ENCODE results near the gene RABGGTA.

DNA sequence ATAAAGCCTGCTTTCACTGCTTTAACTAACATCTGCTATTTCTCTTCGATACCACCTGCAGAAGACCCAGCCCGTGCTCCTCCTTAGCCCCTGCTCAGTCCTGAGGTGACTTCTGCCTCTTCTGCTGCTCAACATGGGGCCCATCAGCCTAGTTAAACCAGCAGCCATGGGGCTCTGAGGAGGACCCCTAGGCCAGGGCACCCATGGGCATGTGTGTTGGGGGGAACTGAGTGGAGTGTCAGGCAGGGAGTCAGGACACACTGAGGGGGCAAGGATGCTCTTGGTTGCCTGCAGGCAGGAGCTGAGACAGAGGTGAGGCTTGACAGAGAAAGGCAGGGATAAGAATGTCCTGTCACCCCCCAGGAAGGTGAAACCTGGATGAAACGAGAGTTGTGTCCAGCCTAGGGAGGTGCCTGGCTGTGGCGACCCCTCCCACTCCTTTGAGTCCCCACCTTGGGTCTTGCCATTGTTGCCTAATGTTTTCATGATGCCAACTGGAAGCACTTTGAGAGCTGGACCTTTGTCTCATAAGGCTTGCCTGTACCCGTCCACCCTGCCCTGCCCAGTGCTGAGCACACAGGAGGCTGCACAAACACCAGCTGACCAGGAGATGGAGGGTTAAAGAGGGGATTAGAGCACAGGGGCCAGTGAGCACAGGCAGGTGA, 12.5 kb upstream of the RABGGTA start:
- TF ChIP-seq, protein P1, sequence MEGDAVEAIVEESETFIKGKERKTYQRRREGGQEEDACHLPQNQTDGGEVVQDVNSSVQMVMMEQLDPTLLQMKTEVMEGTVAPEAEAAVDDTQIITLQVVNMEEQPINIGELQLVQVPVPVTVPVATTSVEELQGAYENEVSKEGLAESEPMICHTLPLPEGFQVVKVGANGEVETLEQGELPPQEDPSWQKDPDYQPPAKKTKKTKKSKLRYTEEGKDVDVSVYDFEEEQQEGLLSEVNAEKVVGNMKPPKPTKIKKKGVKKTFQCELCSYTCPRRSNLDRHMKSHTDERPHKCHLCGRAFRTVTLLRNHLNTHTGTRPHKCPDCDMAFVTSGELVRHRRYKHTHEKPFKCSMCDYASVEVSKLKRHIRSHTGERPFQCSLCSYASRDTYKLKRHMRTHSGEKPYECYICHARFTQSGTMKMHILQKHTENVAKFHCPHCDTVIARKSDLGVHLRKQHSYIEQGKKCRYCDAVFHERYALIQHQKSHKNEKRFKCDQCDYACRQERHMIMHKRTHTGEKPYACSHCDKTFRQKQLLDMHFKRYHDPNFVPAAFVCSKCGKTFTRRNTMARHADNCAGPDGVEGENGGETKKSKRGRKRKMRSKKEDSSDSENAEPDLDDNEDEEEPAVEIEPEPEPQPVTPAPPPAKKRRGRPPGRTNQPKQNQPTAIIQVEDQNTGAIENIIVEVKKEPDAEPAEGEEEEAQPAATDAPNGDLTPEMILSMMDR (IDR thresholded peaks at IDR 0.05; ENCODE audit: low read depth, low read length): no peak
- TF ChIP-seq EZH2phosphoT487 (IDR thresholded peaks at IDR 0.05; ENCODE audit: low read depth): no peak
